ENCODE measurements around the gene CPED1. TPM values are rescaled to one million over a fixed set of nuclear protein-coding genes. Genes with fewer than 3 reads are reported as not detected.

Gene CPED1
- total RNA-seq, 1 donor from 2014 or later: 0.09 TPM

- H3K36me3 Mint-ChIP-seq (ENCODE audit: low read depth): peaks cover 39% of the 10 kb centered on the region
- H3K4me1 Mint-ChIP-seq: peaks cover 26% of the 10 kb centered on the region
- TF ChIP-seq, protein P1, sequence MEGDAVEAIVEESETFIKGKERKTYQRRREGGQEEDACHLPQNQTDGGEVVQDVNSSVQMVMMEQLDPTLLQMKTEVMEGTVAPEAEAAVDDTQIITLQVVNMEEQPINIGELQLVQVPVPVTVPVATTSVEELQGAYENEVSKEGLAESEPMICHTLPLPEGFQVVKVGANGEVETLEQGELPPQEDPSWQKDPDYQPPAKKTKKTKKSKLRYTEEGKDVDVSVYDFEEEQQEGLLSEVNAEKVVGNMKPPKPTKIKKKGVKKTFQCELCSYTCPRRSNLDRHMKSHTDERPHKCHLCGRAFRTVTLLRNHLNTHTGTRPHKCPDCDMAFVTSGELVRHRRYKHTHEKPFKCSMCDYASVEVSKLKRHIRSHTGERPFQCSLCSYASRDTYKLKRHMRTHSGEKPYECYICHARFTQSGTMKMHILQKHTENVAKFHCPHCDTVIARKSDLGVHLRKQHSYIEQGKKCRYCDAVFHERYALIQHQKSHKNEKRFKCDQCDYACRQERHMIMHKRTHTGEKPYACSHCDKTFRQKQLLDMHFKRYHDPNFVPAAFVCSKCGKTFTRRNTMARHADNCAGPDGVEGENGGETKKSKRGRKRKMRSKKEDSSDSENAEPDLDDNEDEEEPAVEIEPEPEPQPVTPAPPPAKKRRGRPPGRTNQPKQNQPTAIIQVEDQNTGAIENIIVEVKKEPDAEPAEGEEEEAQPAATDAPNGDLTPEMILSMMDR (IDR thresholded peaks at IDR 0.05): no peak
- CTCF ChIA-PET: interaction anchor here (1.6 kb wide), 1 partner anchor 37 kb away, joined by 3 read pairs; no protein-coding TSS in a partner anchor
- H3K9me3 Mint-ChIP-seq: no peaks in the 10 kb centered on the region
- H3K4me3 Mint-ChIP-seq: peak within 1 kb of the TSS; percentile 95
- POLR2A ChIA-PET: interaction anchor here (0.5 to 1.9 kb wide), 42 partner anchors 8 to 1738 kb away, joined by 3 to 24 read pairs (median 4); partner anchors contain the start of genes CPED1, FAM3C and TSPAN12
- H3K27me3 Mint-ChIP-seq: peaks cover 3% of the 10 kb centered on the region
- ATAC-seq (ENCODE audit: low read depth) (peak; percentile 89), DNase-seq (peak; percentile 99)
- H3K27ac Mint-ChIP-seq: peak within 1 kb of the TSS; percentile 99
- intact Hi-C loops (cut with micrococcal nuclease): loop anchor here (1.0 to 2.0 kb wide), 5 partner anchors 38 to 1194 kb away; partner anchors contain the start of genes AASS, CPED1 and FAM3C
Measured at GRCh38 chr7:120950539-120951308, 37.8 kb upstream of the CPED1 start, which contains the start of gene ING3. ING3 (plus strand) TSS chr7:120950777; CDS start chr7:120950897, 120 bp downstream.

GRCh38 chr7:120951309-120951699 is 37.2 kb upstream of the CPED1 start:
- H3K36me3 Mint-ChIP-seq (ENCODE audit: low read depth): peaks cover 45% of the 10 kb centered on the region
- DNase-seq (no peak), ATAC-seq (ENCODE audit: low read depth) (no peak)
- peak overlapping the region; percentile 95 for H3K4me3 Mint-ChIP-seq
- H3K4me1 Mint-ChIP-seq: peaks cover 29% of the 10 kb centered on the region
- CTCF ChIA-PET: interaction anchor here (1.6 kb wide), 1 partner anchor 37 kb away, joined by 3 read pairs; no protein-coding TSS in a partner anchor
- POLR2A ChIA-PET: interaction anchor here (0.5 to 1.9 kb wide), 16 partner anchors 9 to 579 kb away, joined by 3 to 24 read pairs (median 4); partner anchors contain the start of genes CPED1, FAM3C and TSPAN12
- TF ChIP-seq, protein P1 (IDR thresholded peaks at IDR 0.05): no peak
- peaks cover 1% of the 10 kb centered on the region for H3K27me3 Mint-ChIP-seq
- H3K9me3 Mint-ChIP-seq: no peaks in the 10 kb centered on the region
- intact Hi-C loops (cut with micrococcal nuclease): loop anchor here (1.0 to 2.0 kb wide), 3 partner anchors 37 to 1193 kb away; partner anchors contain the start of genes AASS and CPED1
- H3K27ac Mint-ChIP-seq: peak overlapping the region; percentile 99

DNA sequence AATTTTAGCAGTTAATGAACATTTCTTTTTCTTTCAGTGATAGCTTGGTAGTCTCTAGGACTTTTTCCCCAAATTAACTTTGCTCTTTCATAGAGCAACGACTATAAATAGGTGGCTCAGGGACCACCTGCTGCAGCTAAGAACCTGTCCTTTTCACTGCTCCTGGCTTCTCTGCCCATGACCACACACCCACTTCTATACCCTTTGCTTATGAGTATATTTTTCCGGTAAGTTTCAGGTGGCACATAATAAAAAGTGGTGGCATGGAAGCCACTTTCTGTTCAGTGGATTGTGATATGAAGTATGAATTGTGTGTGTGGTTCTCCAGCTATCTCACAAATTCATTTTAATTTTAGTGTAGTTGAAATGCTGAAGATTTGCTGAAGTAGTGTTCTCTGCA is 36.7 kb upstream of the CPED1 start:
- Mint-ChIP-seq H3K27ac (no peak overlapping the region), H3K27me3 (no peaks in the 10 kb centered on the region), H3K36me3 (ENCODE audit: low read depth) (peaks cover 49% of the 10 kb centered on the region), H3K9me3 (no peaks in the 10 kb centered on the region), H3K4me1 (peaks cover 29% of the 10 kb centered on the region), H3K4me3 (peak overlapping the region; percentile 95)
- DNase-seq (no peak), ATAC-seq (ENCODE audit: low read depth) (no peak)
- POLR2A ChIA-PET: interaction anchor here (1.9 kb wide), 1 partner anchor 8 kb away, joined by 24 read pairs; no protein-coding TSS in a partner anchor
- CTCF ChIA-PET: interaction anchor here (1.6 kb wide), 1 partner anchor 36 kb away, joined by 3 read pairs; no protein-coding TSS in a partner anchor
- intact Hi-C loops (cut with micrococcal nuclease): loop anchor here (1.0 to 2.0 kb wide), 3 partner anchors 36 to 1192 kb away; partner anchors contain the start of genes AASS and CPED1
- TF ChIP-seq, protein P1 (IDR thresholded peaks at IDR 0.05): no peak

- intact Hi-C loops (cut with micrococcal nuclease): no loop called here
- H3K27ac Mint-ChIP-seq: no peak overlapping the region
- no peak overlapping the region for H3K4me3 Mint-ChIP-seq
- H3K9me3 Mint-ChIP-seq: no peaks in the 10 kb centered on the region
- no peaks in the 10 kb centered on the region for H3K27me3 Mint-ChIP-seq
- TF ChIP-seq, protein P1 (IDR thresholded peaks at IDR 0.05): no peak
- ATAC-seq (ENCODE audit: low read depth) (no peak), DNase-seq (no peak)
- POLR2A ChIA-PET: no interaction called here
- H3K4me1 Mint-ChIP-seq: peaks cover 15% of the 10 kb centered on the region
- H3K36me3 Mint-ChIP-seq (ENCODE audit: low read depth): peaks cover 71% of the 10 kb centered on the region
- CTCF ChIA-PET: no interaction called here
Measured at GRCh38 chr7:120955577-120956149, 32.8 kb upstream of the CPED1 start.
